Cardiac muscle cell (in vitro differentiated cells and primary cell): ENCODE data around the gene APP. TPM values are rescaled to one million over a fixed set of nuclear protein-coding genes. Genes with fewer than 3 reads are reported as not detected.

Experiments used
- DNase-seq, 2 donors: peaks; one replicate each; pipeline versions ENCODE4 v3.0.0 to v3.0.0-alpha.2; 2010 to 2017; ENCODE audit warnings: low read depth in 1 of 2, low spot score in 1 of 2
- H3K27ac ChIP-seq: fragments of 200-600 bp; sonication (generic); 2 replicates; pipeline ENCODE4 v1.5.1; 2016
- H3K27me3 ChIP-seq: fragments of 200-600 bp; sonication (generic); 2 replicates; pipeline ENCODE4 v1.6.0; 2016; ENCODE audit warnings: control low read depth
- H3K36me3 ChIP-seq: fragments of 200-600 bp; sonication (generic); 2 replicates; pipeline ENCODE4 v1.5.1; 2016; ENCODE audit warnings: control low read depth
- H3K4me1 ChIP-seq: fragments of 200-600 bp; sonication (generic); 2 replicates; pipeline ENCODE4 v1.8.1; 2017; ENCODE audit warnings: low read depth, mild to moderate bottlenecking, mixed run types
- H3K4me3 ChIP-seq: fragments of 200-600 bp; sonication (generic); 2 replicates; pipeline ENCODE4 v1.5.1; 2016; ENCODE audit warnings: mild to moderate bottlenecking
- H3K9me3 ChIP-seq: fragments of 200-600 bp; sonication (generic); 2 replicates; pipeline ENCODE4 v1.5.1; 2017; ENCODE audit warnings: low read depth, mild to moderate bottlenecking, control low read depth
- CTCF ChIP-seq: IDR thresholded peaks from 2 replicates; pipeline ENCODE4 v1.5.1; 2012; ENCODE audit warnings: low read depth, mild to moderate bottlenecking, low read length
- polyA plus RNA-seq: library from polyadenylated mRNA; unstranded; fragments of >200 nt; fragmentation: Nextera tagmentation; extraction: Ambion mirVana; gene quantifications from 2 replicates; pipeline ENCODE4 v1.2.1, GENCODE V29; 2016
- total RNA-seq: library from RNA; depleted of rRNA; stranded (reverse); fragments of >200 nt; gene quantifications from 2 replicates; pipeline ENCODE4 v1.2.3, GENCODE V29; 2016

APP gene
- total and polyA plus RNA-seq, 2 experiments from 2014 or later = 31.8 to 359 TPM

DNA sequence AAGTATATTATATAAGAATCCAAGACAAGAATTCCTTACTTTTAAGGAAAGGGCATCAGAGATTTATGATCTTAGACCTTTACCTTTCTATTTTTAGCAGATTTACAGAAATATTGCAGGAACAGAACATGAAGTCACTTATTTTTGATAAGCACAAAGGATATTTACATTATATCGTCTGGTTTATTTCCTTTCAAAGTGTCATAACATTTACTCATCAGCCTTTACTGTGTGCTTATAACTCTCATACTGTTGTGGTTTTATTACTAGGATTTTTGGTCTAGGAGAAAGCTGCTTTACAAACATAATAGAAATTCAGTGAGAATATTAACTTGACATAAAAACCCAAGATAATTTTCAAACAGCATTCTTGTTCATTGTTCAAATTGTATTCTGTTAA, 47.6 kb downstream of the APP start:
- DNase-seq = no peak
- peaks cover 63% of the 10 kb centered on the region for H3K4me1 ChIP-seq
- H3K36me3 ChIP-seq = no peaks in the 10 kb centered on the region
- peak overlapping the region; percentile 84 for H3K27ac ChIP-seq
- H3K4me3 ChIP-seq = no peak overlapping the region
- TF ChIP-seq CTCF = no peak
- no peaks in the 10 kb centered on the region for H3K9me3 ChIP-seq
- no peaks in the 10 kb centered on the region for H3K27me3 ChIP-seq

- H3K4me1 ChIP-seq = peaks cover 47% of the 10 kb centered on the region
- TF ChIP-seq CTCF = no peak
- no peaks in the 10 kb centered on the region for H3K36me3 ChIP-seq
- no peak overlapping the region for H3K4me3 ChIP-seq
- no peak overlapping the region for H3K27ac ChIP-seq
- DNase-seq = peak in 1 of 2 donors; percentile 55
- no peaks in the 10 kb centered on the region for H3K27me3 ChIP-seq
- no peaks in the 10 kb centered on the region for H3K9me3 ChIP-seq
Observed at GRCh38 chr21:26120828-26121227, 49.7 kb downstream of the APP start.

- no peak overlapping the region for H3K4me3 ChIP-seq
- DNase-seq = no peak
- no peaks in the 10 kb centered on the region for H3K9me3 ChIP-seq
- H3K27me3 ChIP-seq = no peaks in the 10 kb centered on the region
- no peaks in the 10 kb centered on the region for H3K36me3 ChIP-seq
- no peak for TF ChIP-seq CTCF
- peaks cover 38% of the 10 kb centered on the region for H3K4me1 ChIP-seq
- no peak overlapping the region for H3K27ac ChIP-seq
Observed at GRCh38 chr21:26119906-26120305, 50.7 kb downstream of the APP start.

DNA sequence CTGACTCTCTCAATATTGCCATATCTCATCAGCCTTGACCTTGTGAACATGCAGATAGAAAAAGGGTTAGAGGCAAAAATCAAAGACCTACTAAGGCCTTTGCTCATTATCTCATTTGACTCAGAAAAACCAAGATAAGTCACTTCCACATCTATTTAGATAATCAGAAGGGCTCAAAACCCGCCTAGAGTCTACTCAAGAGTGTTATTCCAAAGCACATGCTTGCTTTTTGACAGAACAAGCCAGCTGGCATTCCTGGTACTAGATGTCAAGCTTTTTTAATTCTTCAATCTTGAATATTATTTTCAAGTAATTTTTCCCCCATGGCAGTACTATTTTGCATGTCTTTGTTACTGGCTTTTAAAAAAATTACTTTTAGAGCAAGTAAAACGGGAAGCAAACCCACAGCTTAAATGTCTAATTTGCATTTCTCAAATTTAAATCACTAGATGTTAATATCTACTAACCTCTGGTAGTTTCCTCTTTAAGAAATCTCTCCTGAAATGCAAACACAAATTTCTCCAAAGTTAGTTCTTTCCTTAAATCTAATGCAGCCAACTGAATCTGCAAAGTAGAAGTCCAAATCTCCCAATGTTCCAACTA, 51.5 kb downstream of the APP start:
- H3K27me3 ChIP-seq = no peaks in the 10 kb centered on the region
- no peak overlapping the region for H3K4me3 ChIP-seq
- H3K4me1 ChIP-seq = peaks cover 29% of the 10 kb centered on the region
- no peak for DNase-seq
- no peaks in the 10 kb centered on the region for H3K9me3 ChIP-seq
- H3K36me3 ChIP-seq = no peaks in the 10 kb centered on the region
- H3K27ac ChIP-seq = no peak overlapping the region
- TF ChIP-seq CTCF = no peak

GRCh38 chr21:26117972-26118367, 52.6 kb downstream of the APP start:
- Histone ChIP-seq H3K4me3 (no peak overlapping the region), H3K27ac (no peak overlapping the region), H3K36me3 (no peaks in the 10 kb centered on the region), H3K9me3 (no peaks in the 10 kb centered on the region), H3K4me1 (peaks cover 19% of the 10 kb centered on the region), H3K27me3 (no peaks in the 10 kb centered on the region)
- no peak for DNase-seq
- no peak for TF ChIP-seq CTCF
